Naive B cell (primary cell): ENCODE measurements around the gene C1orf87. TPM values are rescaled to one million over a fixed set of nuclear protein-coding genes. Genes with fewer than 3 reads are reported as not detected.
"Not testable (repeated sequence)": the region's sequence is repeated elsewhere in the genome, so short reads cannot be mapped to it uniquely, and the experiment has no call there.

ENCODE experiments used
- ATAC-seq, 2 donors: fragments of 150-1000 bp; cut with Tn5 transposase; 2 replicates each; pipeline ENCODE4 v1.10.0; 2021; ENCODE audit warnings: low read depth in 2 of 2, mild to moderate bottlenecking in 2 of 2, moderate library complexity in 2 of 2
- DNase-seq: peaks from one replicate; pipeline ENCODE4 v3.0.0; 2022
- H3K27ac Mint-ChIP-seq, 6 donors: one replicate each; pipeline ENCODE4 v1.8.0; 2020 to 2022; ENCODE audit warnings: mild to moderate bottlenecking in 6 of 6, mixed read lengths in 6 of 6, moderate library complexity in 5 of 6, inconsistent platforms in 2 of 6
- H3K27me3 Mint-ChIP-seq, 3 donors: one replicate each; pipeline ENCODE4 v1.8.0; 2021 to 2022; ENCODE audit warnings: mixed read lengths in 3 of 3, mild to moderate bottlenecking in 1 of 3
- H3K36me3 Mint-ChIP-seq, 2 donors: one replicate each; pipeline ENCODE4 v1.8.0; 2020 to 2022; ENCODE audit warnings: mixed read lengths in 2 of 2, inconsistent platforms in 1 of 2, mild to moderate bottlenecking in 1 of 2
- H3K4me1 Mint-ChIP-seq, 3 donors: one replicate each; pipeline ENCODE4 v1.8.0; 2020 to 2022; ENCODE audit warnings: mixed read lengths in 3 of 3, inconsistent platforms in 1 of 3, mild to moderate bottlenecking in 1 of 3, moderate library complexity in 1 of 3
- H3K4me3 Mint-ChIP-seq, 8 donors: one replicate each; pipeline ENCODE4 v1.8.0; 2020 to 2022; ENCODE audit warnings: mild to moderate bottlenecking in 8 of 8, mixed read lengths in 8 of 8, moderate library complexity in 8 of 8, inconsistent platforms in 2 of 8
- H3K9me3 Mint-ChIP-seq, 7 donors: one replicate each; pipeline ENCODE4 v1.8.0; 2020 to 2022; ENCODE audit warnings: mixed read lengths in 7 of 7, mild to moderate bottlenecking in 5 of 7, inconsistent platforms in 2 of 7, moderate library complexity in 1 of 7
- polyA plus RNA-seq, 6 donors: library from polyadenylated mRNA; unstranded; fragments of 300-500 nt; fragmentation: Illumina TruSeq; gene quantifications; one replicate each; pipeline ENCODE4 v1.2.3, GENCODE V29; 2021; ENCODE audit warnings: low read depth in 6 of 6

The C1orf87 gene
- polyA plus RNA-seq, 6 donors from 2014 or later, result not detected

GRCh38 chr1:59976194-59977074, 97.1 kb downstream of the C1orf87 start:
- no peak overlapping the region for H3K27ac Mint-ChIP-seq
- ATAC-seq (no peak), DNase-seq (peak; percentile 14)
- H3K4me3 Mint-ChIP-seq, result no peak overlapping the region
- H3K9me3 Mint-ChIP-seq, result no peaks in the 10 kb centered on the region
- H3K4me1 Mint-ChIP-seq, result peaks cover 1 to 3% (median 3%) of the 10 kb centered on the region in 3 donors
- H3K27me3 Mint-ChIP-seq, result peaks cover 20 to 40% (median 25%) of the 10 kb centered on the region in 3 donors
- no peaks in the 10 kb centered on the region for H3K36me3 Mint-ChIP-seq

DNA sequence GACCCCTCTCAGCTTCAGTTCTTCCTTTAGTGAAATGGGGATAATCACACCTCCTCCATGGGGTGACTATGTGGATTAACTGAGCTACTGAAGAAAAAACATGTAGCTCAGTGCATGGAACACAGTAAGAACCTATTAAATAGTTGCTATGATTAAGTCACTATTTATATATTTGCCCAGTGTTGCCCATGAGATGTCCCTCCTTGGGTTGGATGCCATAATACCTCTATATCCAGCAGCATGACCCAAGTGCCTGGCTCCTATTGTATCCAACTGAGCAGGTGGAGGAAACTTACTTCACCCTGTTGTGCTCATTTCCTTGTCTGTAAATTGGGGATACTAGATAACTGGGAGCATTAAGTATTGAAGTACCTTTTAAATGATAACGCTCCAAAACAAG, 99.9 kb downstream of the C1orf87 start:
- H3K9me3 Mint-ChIP-seq, result no peaks in the 10 kb centered on the region
- DNase-seq (no peak), ATAC-seq (no peak)
- no peaks in the 10 kb centered on the region for H3K36me3 Mint-ChIP-seq
- no peak overlapping the region for H3K4me3 Mint-ChIP-seq
- H3K4me1 Mint-ChIP-seq, result peaks cover 3 to 10% (median 6%) of the 10 kb centered on the region in 3 donors
- H3K27ac Mint-ChIP-seq, result no peak overlapping the region
- peaks cover 23 to 36% (median 29%) of the 10 kb centered on the region in 3 donors for H3K27me3 Mint-ChIP-seq

DNA sequence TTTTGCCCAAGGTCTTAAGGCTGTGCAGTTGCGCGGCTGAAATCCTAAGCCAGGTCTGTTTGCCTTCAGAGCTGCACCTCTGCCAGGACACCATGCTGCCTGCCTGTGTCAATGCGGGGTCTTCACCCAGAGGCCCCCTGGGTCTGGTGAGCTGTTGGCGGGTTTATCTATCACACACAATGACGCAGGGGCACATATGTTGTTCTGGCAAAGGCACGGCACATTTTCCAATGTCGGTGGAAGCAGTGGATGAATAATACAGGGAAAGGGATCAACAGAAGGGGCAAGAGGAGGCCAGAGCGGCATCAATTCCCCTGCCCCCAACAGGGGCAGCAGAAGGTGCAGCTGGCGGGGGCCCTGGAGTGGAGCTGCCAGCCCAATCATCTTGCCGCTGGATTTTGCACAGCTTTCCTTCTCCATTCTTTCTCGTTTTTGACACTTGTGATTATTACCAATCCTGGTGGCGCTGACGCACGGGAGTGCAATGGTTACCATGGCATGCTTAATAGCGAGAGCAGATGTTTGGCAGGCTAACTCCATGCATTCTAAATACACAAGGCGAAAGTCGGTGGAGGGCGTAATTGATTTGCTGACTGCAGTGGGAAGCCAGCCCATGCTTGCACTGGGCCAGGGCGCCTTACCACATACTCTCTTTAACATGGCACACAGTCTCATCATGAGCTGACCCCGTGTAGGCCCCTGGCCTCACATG, 101.2 kb downstream of the C1orf87 start:
- no peaks in the 10 kb centered on the region for H3K9me3 Mint-ChIP-seq
- H3K36me3 Mint-ChIP-seq, result no peaks in the 10 kb centered on the region
- no peak overlapping the region for H3K27ac Mint-ChIP-seq
- ATAC-seq (no peak), DNase-seq (no peak)
- peaks cover 3 to 10% (median 6%) of the 10 kb centered on the region in 3 donors for H3K4me1 Mint-ChIP-seq
- no peak overlapping the region for H3K4me3 Mint-ChIP-seq
- H3K27me3 Mint-ChIP-seq, result peaks cover 28 to 36% (median 29%) of the 10 kb centered on the region in 3 donors

GRCh38 chr1:59971464-59971911, 102.1 kb downstream of the C1orf87 start:
- Mint-ChIP-seq H3K4me1 (peaks cover 3 to 10% (median 6%) of the 10 kb centered on the region in 3 donors), H3K4me3 (peak overlapping the region in 1 of 8 donors; percentile 53), H3K27me3 (peaks cover 24 to 36% (median 29%) of the 10 kb centered on the region in 3 donors), H3K27ac (peak overlapping the region in 1 of 6 donors; percentile 53), H3K9me3 (no peaks in the 10 kb centered on the region), H3K36me3 (no peaks in the 10 kb centered on the region)
- ATAC-seq, result no peak
- peak; percentile 11 for DNase-seq

GRCh38 chr1:59969542-59970175, 103.9 kb downstream of the C1orf87 start:
- not testable (repeated sequence) for DNase-seq, H3K9me3 Mint-ChIP-seq, H3K36me3 Mint-ChIP-seq, H3K27ac Mint-ChIP-seq, H3K4me1 Mint-ChIP-seq, H3K4me3 Mint-ChIP-seq, ATAC-seq
- peaks cover 8 to 24% (median 23%) of the 10 kb centered on the region in 3 donors for H3K27me3 Mint-ChIP-seq

GRCh38 chr1:59968746-59969145, 104.8 kb downstream of the C1orf87 start:
- not testable (repeated sequence) for ATAC-seq, H3K4me3 Mint-ChIP-seq, H3K4me1 Mint-ChIP-seq, H3K9me3 Mint-ChIP-seq, H3K36me3 Mint-ChIP-seq, H3K27ac Mint-ChIP-seq, DNase-seq
- H3K27me3 Mint-ChIP-seq, result peaks cover 8 to 24% (median 17%) of the 10 kb centered on the region in 3 donors

DNA sequence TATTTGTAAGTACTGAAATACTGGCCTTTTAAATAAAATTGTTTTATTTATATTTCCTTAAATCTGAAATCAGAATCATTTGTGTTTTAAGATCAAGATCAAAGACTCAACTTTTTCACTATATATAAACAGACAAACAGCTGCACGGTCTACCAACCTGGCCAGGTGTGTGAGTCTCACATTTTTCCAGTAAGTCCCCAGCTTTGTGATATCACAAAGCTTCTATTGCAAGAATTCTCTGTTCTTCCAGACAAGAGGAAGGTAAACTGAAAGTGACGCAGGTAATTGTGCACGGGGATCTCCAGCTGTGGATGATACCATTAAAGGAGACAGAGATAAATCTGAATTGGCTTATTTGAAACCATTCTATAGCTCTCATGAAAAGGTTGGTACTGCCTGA, 105.8 kb downstream of the C1orf87 start:
- Mint-ChIP-seq H3K27ac (no peak overlapping the region), H3K4me3 (no peak overlapping the region), H3K4me1 (peaks cover 3 to 10% (median 6%) of the 10 kb centered on the region in 3 donors), H3K9me3 (no peaks in the 10 kb centered on the region), H3K27me3 (peaks cover 8 to 15% (median 15%) of the 10 kb centered on the region in 3 donors), H3K36me3 (no peaks in the 10 kb centered on the region)
- no peak for ATAC-seq
- no peak for DNase-seq

DNA sequence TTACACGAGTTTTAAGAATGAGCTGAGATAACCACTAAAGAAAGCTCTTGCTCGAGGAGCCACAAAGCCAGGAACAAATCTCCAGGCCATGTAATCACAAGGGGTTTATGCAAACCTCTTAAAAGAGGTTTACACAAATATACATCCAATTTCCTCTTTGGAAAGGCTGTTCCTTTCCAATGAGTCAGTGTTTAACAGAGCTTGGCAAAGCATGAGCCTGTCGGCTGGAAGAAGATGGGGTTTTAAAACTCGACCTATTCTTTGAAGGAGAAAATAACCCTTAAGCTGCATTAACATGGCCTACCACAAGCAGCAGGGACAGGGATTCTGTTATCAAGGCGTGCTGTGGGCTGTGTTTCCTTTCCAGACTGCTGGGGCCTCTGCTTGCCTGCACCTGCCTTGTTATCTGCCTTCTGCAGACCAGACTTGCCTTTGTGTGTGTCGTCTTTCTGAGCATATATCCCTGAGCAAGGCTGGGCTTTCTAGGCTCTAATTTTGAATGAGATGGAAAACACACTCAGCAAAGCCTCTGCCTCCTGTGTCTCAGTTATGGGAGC, 106.4 kb downstream of the C1orf87 start:
- H3K4me1 Mint-ChIP-seq, result peaks cover 3 to 10% (median 6%) of the 10 kb centered on the region in 3 donors
- H3K27me3 Mint-ChIP-seq, result peaks cover 8 to 10% (median 10%) of the 10 kb centered on the region in 3 donors
- no peaks in the 10 kb centered on the region for H3K36me3 Mint-ChIP-seq
- no peak overlapping the region for H3K4me3 Mint-ChIP-seq
- no peak for ATAC-seq
- no peak overlapping the region for H3K27ac Mint-ChIP-seq
- no peaks in the 10 kb centered on the region for H3K9me3 Mint-ChIP-seq
- no peak for DNase-seq

- H3K4me1 Mint-ChIP-seq, result no peaks in the 10 kb centered on the region
- H3K36me3 Mint-ChIP-seq, result no peaks in the 10 kb centered on the region
- H3K27me3 Mint-ChIP-seq, result peaks cover 0 to 17% (median 0%) of the 10 kb centered on the region in 3 donors
- H3K27ac Mint-ChIP-seq, result no peak overlapping the region
- no peaks in the 10 kb centered on the region for H3K9me3 Mint-ChIP-seq
- no peak overlapping the region for H3K4me3 Mint-ChIP-seq
- no peak for ATAC-seq
- DNase-seq, result no peak
These were observed 121.5 kb downstream of the C1orf87 start for GRCh38 chr1:59952065-59952464.

- Mint-ChIP-seq H3K36me3 (no peaks in the 10 kb centered on the region), H3K4me1 (no peaks in the 10 kb centered on the region), H3K9me3 (no peaks in the 10 kb centered on the region), H3K27me3 (peaks cover 0 to 17% (median 0%) of the 10 kb centered on the region in 3 donors), H3K27ac (no peak overlapping the region), H3K4me3 (no peak overlapping the region)
- ATAC-seq (no peak), DNase-seq (no peak)
These were observed 123.9 kb downstream of the C1orf87 start for GRCh38 chr1:59949648-59950047.

DNA sequence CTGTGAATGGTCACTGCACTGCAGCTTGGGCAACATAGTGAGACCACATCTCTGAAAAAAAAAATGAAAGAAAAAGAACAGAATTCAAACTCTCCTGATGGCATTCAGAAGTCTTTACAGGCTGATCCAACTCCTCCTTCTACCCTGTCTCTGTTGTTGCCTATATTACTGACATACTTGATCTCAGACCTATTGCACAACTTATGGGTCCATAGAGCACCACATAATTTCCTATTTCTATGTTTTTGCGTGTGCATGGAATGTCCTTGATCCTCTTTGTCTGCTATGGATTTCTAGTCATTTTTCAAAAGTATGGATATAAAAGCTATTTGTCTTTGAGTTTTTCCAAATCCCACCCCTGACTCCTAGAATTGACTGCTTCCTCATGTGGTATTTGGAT, 124.6 kb downstream of the C1orf87 start:
- H3K4me1 Mint-ChIP-seq, result no peaks in the 10 kb centered on the region
- H3K27ac Mint-ChIP-seq, result no peak overlapping the region
- DNase-seq (no peak), ATAC-seq (no peak)
- H3K36me3 Mint-ChIP-seq, result no peaks in the 10 kb centered on the region
- peaks cover 0 to 17% (median 0%) of the 10 kb centered on the region in 3 donors for H3K27me3 Mint-ChIP-seq
- no peak overlapping the region for H3K4me3 Mint-ChIP-seq
- H3K9me3 Mint-ChIP-seq, result no peaks in the 10 kb centered on the region

DNA sequence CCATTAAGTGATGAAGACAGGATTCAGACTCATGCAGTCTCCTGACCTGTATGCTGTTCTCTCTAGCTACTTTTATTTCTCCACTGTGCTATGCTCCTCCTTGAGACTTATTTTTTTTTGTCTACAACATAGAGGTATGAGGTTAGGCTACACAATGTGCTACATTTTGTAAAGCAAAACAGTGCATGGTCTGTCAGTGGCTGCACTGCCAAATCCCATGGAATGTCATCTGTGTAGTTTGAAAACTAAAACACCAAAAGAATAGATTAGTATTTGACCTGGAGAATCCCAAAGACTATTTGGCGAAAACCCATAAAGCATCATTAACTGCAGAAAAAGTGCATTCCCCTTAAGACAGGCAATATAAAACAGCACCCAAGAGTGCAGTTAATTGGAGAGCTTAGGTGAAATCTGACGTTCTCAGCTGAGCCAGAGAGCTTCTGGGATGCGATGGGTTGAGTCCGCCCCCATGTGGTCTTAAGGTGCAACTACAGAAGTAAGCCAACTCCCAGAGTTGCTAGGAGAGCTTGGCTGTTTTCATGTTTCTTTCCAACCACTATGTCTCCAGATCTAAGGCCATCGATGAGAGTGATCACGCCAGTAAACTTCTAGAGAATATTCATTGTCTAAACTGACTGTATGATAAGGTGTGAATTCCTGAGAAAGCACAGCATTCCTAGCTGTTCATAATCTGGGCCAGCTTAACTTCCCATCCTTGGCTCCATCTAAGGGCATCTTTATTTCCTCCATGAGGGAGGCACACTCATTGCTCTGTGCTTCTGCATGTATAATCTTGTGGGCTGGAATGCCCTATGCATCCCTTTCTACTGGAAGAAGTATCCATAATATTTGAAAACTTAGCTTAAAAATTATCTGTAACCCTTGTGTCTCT, 126.3 kb downstream of the C1orf87 start:
- peak; percentile 20 for DNase-seq
- Mint-ChIP-seq H3K9me3 (no peaks in the 10 kb centered on the region), H3K27ac (no peak overlapping the region), H3K4me3 (no peak overlapping the region), H3K4me1 (no peaks in the 10 kb centered on the region), H3K36me3 (no peaks in the 10 kb centered on the region), H3K27me3 (peaks cover 11 to 17% (median 14%) of the 10 kb centered on the region in 3 donors)
- peak; percentile 38 to 52 for ATAC-seq
